Endodermal cell (in vitro differentiated cells): ENCODE measurements around the gene SPOPL. TPM values are rescaled to one million over a fixed set of nuclear protein-coding genes. Genes with fewer than 3 reads are reported as not detected.

Source experiments
- DNase-seq: peaks from one replicate; pipeline ENCODE4 v3.0.0-alpha.2; 2017
- H3K27ac ChIP-seq: 2 replicates; pipeline ENCODE4 v1.5.1; 2013; ENCODE audit warnings: mild to moderate bottlenecking, low read depth, low read length, moderate library complexity
- H3K27me3 ChIP-seq: 2 replicates; pipeline ENCODE4 v1.6.1; 2013; ENCODE audit warnings: mild to moderate bottlenecking, low read length, moderate library complexity; ENCODE audit not compliant: insufficient read depth, control insufficient read depth, poor library complexity, severe bottlenecking
- H3K36me3 ChIP-seq: 2 replicates; pipeline ENCODE4 v1.7.0; 2013; ENCODE audit warnings: mild to moderate bottlenecking, low read length, moderate library complexity; ENCODE audit not compliant: control insufficient read depth, insufficient read depth
- H3K4me1 ChIP-seq: one replicate; pipeline ENCODE4 v1.7.0; 2013; ENCODE audit warnings: low read length; ENCODE audit not compliant: control insufficient read depth, insufficient read depth
- H3K4me3 ChIP-seq: 2 replicates; pipeline ENCODE4 v1.5.1; 2013; ENCODE audit warnings: mild to moderate bottlenecking, low read length, moderate library complexity
- H3K9ac ChIP-seq: 2 replicates; pipeline ENCODE4 v1.6.1; 2013; ENCODE audit warnings: mild to moderate bottlenecking, low read length, moderate library complexity; ENCODE audit not compliant: poor library complexity, severe bottlenecking; ENCODE audit errors: extremely low read depth
- H3K9me3 ChIP-seq: 2 replicates; pipeline ENCODE4 v1.6.1; 2013; ENCODE audit warnings: mild to moderate bottlenecking, low read length, moderate library complexity; ENCODE audit not compliant: control insufficient read depth
- H3K27ac Mint-ChIP-seq: 2 replicates; pipeline ENCODE4 v1.8.0; 2020; ENCODE audit warnings: mixed read lengths
- H3K27me3 Mint-ChIP-seq: 2 replicates; pipeline ENCODE4 v1.8.0; 2021; ENCODE audit warnings: mild to moderate bottlenecking, mixed read lengths; ENCODE audit not compliant: insufficient read depth
- H3K36me3 Mint-ChIP-seq: 2 replicates; pipeline ENCODE4 v1.8.0; 2020; ENCODE audit warnings: low read depth, mixed read lengths
- H3K4me1 Mint-ChIP-seq: 2 replicates; pipeline ENCODE4 v1.8.0; 2020; ENCODE audit warnings: mixed read lengths
- H3K4me3 Mint-ChIP-seq: 2 replicates; pipeline ENCODE4 v1.8.0; 2020; ENCODE audit warnings: mild to moderate bottlenecking, moderate library complexity, mixed read lengths
- H3K9me3 Mint-ChIP-seq: 2 replicates; pipeline ENCODE4 v1.8.0; 2020; ENCODE audit warnings: mild to moderate bottlenecking, mixed read lengths
- CTCF ChIP-seq: fragments of 200-600 bp; sonication (generic); conservative IDR thresholded peaks from 2 replicates; pipeline ENCODE4 v1.5.0; 2021; ENCODE audit warnings: antibody characterized with exemption, mild to moderate bottlenecking
- WGBS, 2 experiments: methylation state at CpG; one replicate each; pipeline versions ENCODE4 v1.1.5 to v1.1.7; 2013; ENCODE audit warnings: missing lambda C conversion rate in 2 of 2, mixed read lengths in 1 of 2; ENCODE audit not compliant: insufficient coverage in 1 of 2, insufficient read length in 1 of 2; 5-methylcytosine and 5-hydroxymethylcytosine counted together
- total RNA-seq, 2 donors: library from RNA; stranded (reverse); fragmentation: NEBNext Ultra II Directional in 1 of 2; extraction: Animal tissue kit (Norgen Biotek cat#: 25700) in 1 of 2; gene quantifications; 2 replicates in 1 of 2; 3 replicates in 1 of 2; pipeline ENCODE4 v1.2.1, GENCODE V29; 2021

SPOPL gene
- total RNA-seq, 2 donors from 2014 or later, result 17.4 to 26.9 TPM

- Mint-ChIP-seq H3K9me3 (no peaks in the 10 kb centered on the region), H3K4me1 (peaks cover 28% of the 10 kb centered on the region), H3K36me3 (peaks cover 7% of the 10 kb centered on the region), H3K4me3 (peak overlapping the region; percentile 87), H3K27me3 (no peaks in the 10 kb centered on the region), H3K27ac (peak overlapping the region; percentile 92)
- no peaks in the 10 kb centered on the region for H3K36me3 ChIP-seq
- no peaks in the 10 kb centered on the region for H3K27me3 ChIP-seq
- no peaks in the 10 kb centered on the region for H3K4me1 ChIP-seq
- H3K4me3 ChIP-seq, result peak overlapping the region; percentile 92
- peak overlapping the region; percentile 71 for H3K27ac ChIP-seq
- peak overlapping the region; percentile 66 for H3K9ac ChIP-seq
- WGBS, 2 experiments, result 62 to 70% methylated on average over 16 to 20 of the region's 20 CpGs
- H3K9me3 ChIP-seq, result no peaks in the 10 kb centered on the region
- no peak for DNase-seq
- no peak for TF ChIP-seq CTCF
Measured at GRCh38 chr2:138500592-138501424, 762 bp upstream of the SPOPL start.

DNA sequence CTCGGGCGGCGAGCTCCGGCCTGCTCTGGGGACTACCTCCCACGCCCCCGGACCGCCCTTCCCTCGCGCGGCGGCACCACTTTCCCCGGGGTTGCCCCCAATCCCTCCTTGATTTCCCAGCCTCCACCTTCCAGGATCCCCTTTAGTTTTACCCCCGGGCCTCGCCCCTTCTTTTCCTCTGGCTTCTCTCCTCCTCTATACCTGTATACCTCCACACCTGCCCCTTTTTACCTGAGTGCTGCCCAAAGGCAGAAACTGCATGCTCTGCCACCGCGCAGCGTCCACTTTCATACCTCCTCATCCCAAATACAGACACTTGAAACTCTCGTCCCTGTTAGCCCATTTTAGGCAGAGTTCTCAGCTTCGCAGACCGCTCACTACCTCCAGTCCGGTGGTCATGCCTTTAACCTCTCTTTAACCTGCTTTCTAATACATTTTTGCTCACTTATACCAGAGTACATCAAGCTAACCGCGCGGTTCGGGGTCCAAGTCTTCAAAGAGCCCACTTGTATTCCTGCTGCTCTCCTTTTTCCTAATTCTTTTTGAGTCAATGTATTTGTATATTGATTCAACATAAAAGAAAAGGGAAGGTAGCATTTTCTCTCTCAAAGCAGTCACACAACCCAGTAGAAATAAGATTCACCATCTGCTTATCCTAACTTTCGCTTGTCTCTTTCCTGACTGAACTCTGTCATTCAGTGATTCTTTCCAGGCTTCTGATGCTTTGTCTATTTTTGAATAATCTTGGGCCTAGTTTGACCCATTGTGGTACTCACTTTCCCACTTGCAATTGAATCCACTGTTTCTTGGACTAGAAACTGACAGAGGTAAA is 901 bp downstream of the SPOPL start:
- H3K4me1 ChIP-seq, result no peaks in the 10 kb centered on the region
- H3K27ac ChIP-seq, result peak overlapping the region; percentile 51
- Mint-ChIP-seq H3K9me3 (no peaks in the 10 kb centered on the region), H3K4me3 (peak overlapping the region; percentile 87), H3K4me1 (peaks cover 35% of the 10 kb centered on the region), H3K27ac (peak overlapping the region; percentile 91), H3K27me3 (no peaks in the 10 kb centered on the region), H3K36me3 (no peaks in the 10 kb centered on the region)
- no peaks in the 10 kb centered on the region for H3K27me3 ChIP-seq
- peak overlapping the region; percentile 95 for H3K4me3 ChIP-seq
- H3K36me3 ChIP-seq, result no peaks in the 10 kb centered on the region
- peak overlapping the region; percentile 76 for H3K9ac ChIP-seq
- no peaks in the 10 kb centered on the region for H3K9me3 ChIP-seq
- DNase-seq, result no peak
- WGBS, 2 experiments, result 2 to 4% methylated on average over 19 to 26 of the region's 26 CpGs
- no peak for TF ChIP-seq CTCF

DNA sequence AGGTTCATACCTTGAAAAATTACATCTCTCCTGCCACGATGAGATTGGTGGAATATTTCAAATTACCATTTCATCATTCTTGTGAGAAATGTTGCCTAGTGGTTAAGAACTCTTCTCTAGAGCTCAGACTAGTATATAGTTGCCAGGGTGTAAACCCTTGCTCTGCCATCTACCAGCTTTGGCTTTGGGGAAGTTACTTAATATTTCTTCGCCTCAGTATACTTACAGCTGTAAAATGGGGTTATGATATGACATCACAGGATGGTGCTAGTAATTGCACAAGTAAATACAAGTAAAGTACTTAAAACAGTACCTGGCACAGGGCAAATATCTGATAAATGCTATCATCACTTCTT is 1.5 kb downstream of the SPOPL start:
- no peaks in the 10 kb centered on the region for H3K4me1 ChIP-seq
- H3K27me3 Mint-ChIP-seq, result no peaks in the 10 kb centered on the region
- no peak overlapping the region for H3K27ac Mint-ChIP-seq
- WGBS, 2 experiments, result 60 to 62% methylated on average over 2 of the region's 2 CpGs
- H3K36me3 Mint-ChIP-seq, result no peaks in the 10 kb centered on the region
- H3K4me3 ChIP-seq, result peak overlapping the region; percentile 95
- TF ChIP-seq CTCF, result no peak
- H3K4me1 Mint-ChIP-seq, result peaks cover 36% of the 10 kb centered on the region
- no peaks in the 10 kb centered on the region for H3K36me3 ChIP-seq
- no peak overlapping the region for H3K27ac ChIP-seq
- no peaks in the 10 kb centered on the region for H3K27me3 ChIP-seq
- H3K9me3 ChIP-seq, result no peaks in the 10 kb centered on the region
- no peak for DNase-seq
- peak overlapping the region; percentile 76 for H3K9ac ChIP-seq
- H3K9me3 Mint-ChIP-seq, result no peaks in the 10 kb centered on the region
- H3K4me3 Mint-ChIP-seq, result peak overlapping the region; percentile 87
